Adrenal gland (tissue), 12 donors: ENCODE results near the gene HOXC5. TPM values are rescaled to one million over a fixed set of nuclear protein-coding genes. Genes with fewer than 3 reads are reported as not detected.
A peak's percentile ranks its signal among the peaks of the same experiment; 100 is the strongest.

Experiments used
- DNase-seq, 7 donors: peaks; one replicate each; pipeline ENCODE4 v3.0.0-alpha.2; 2019 to 2020
- H3K27ac ChIP-seq, 5 donors: fragments of 200-600 bp; sonication (generic) in 4 of 5; 1 replicate in 3 of 5; 2 replicates in 2 of 5; pipeline versions ENCODE4 v1.5.1 to v1.8.0; 2016 to 2020; ENCODE audit warnings: mild to moderate bottlenecking in 1 of 5
- H3K27me3 ChIP-seq: fragments of 200-600 bp; 2 replicates; pipeline ENCODE4 v1.8.0; 2021
- H3K36me3 ChIP-seq, 2 donors: fragments of 200-600 bp; replicated peaks in 1 of 2; 1 replicate in 1 of 2; 2 replicates in 1 of 2; pipeline versions ENCODE4 v1.5.1 to v1.8.0; 2018 to 2022
- H3K4me1 ChIP-seq, 2 donors: fragments of 200-600 bp; replicated peaks in 1 of 2; 1 replicate in 1 of 2; 2 replicates in 1 of 2; pipeline versions ENCODE4 v1.5.1 to v1.8.0; 2018 to 2021
- H3K4me3 ChIP-seq, 4 donors: fragments of 200-600 bp; sonication (generic) in 3 of 4; one replicate each; pipeline ENCODE4 v1.5.1; 2016 to 2018
- H3K9me3 ChIP-seq, 3 donors: fragments of 200-600 bp; sonication (generic) in 1 of 3; replicated peaks in 1 of 3; 1 replicate in 2 of 3; 2 replicates in 1 of 3; pipeline versions ENCODE4 v1.5.1 to v1.8.0; 2016 to 2021
- POLR2A ChIP-seq, 2 donors: fragments of 450-650 bp; IDR thresholded peaks; one replicate each; pipeline ENCODE4 v1.6.1; 2017; ENCODE audit warnings: antibody characterized with exemption in 2 of 2, mild to moderate bottlenecking in 2 of 2, moderate library complexity in 1 of 2
- WGBS, 4 donors: extraction: QIAGEN DNeasy Blood & Tissue Kit in 2 of 4; methylation state at CpG; one replicate each; pipeline versions ENCODE4 v1.1.5 to v1.1.7; 2013 to 2017; 5-methylcytosine and 5-hydroxymethylcytosine counted together
- intact Hi-C, 2 donors: fragments of 100-400 bp; cut with DNase I; formaldehyde crosslinking; loops; one replicate each; pipeline versions ENCODE4 v1.14.1 to v1.15.0; 2022 to 2023
- polyA plus RNA-seq, 3 donors: library from polyadenylated mRNA; stranded (reverse); fragments of 200-250 nt in 2 of 3; fragments of 350-450 nt in 1 of 3; fragmentation: Illumina TruSeq in 1 of 3; extraction: RNeasy Lipid Tissue Mini Kit (QIAGEN cat#74804) in 1 of 3; gene quantifications; one replicate each; pipeline ENCODE4 v1.2.3, GENCODE V29; 2013 to 2014
- total RNA-seq, 9 donors: library from RNA; depleted of rRNA in 4 of 9; stranded (reverse); fragments of >200 nt in 4 of 9; fragments of 120-200 nt in 1 of 9; fragmentation: NEBNext Ultra II Directional in 1 of 9; extraction: Animal tissue kit (Norgen Biotek cat#: 25700) in 1 of 9; gene quantifications; one replicate each; pipeline versions ENCODE4 v1.1.0 to v1.2.4, GENCODE V29; 2013 to 2023
- TF ChIP-seq, protein P1 (sequence below), 6 experiments: fragments of 450-650 bp in 4 of 6; fragments of 200-600 bp in 2 of 6; sonication (generic) in 1 of 6; IDR thresholded peaks; 1 replicate in 5 of 6; 2 replicates in 1 of 6; pipeline versions ENCODE4 v1.5.1 to v1.8.0; 2016 to 2021; ENCODE audit warnings: antibody characterized with exemption in 6 of 6, mild to moderate bottlenecking in 2 of 6, moderate library complexity in 1 of 6
- donor health status: healthy with polysubstance abuse.
- donor health status: Bipolar disorder and iron deficiency.
- donor health status: DM: yes; HTN: yes; CAD: no.
- donor health status: DM: no; HTN: no; CAD: no.
- donor health status: DM: no; HTN: no; CAD: no.
- donor health status: DM: yes; HTN: yes; CAD: no.

Gene HOXC5
- total and polyA plus RNA-seq, 12 donors, result 0.36 to 1.9 (median 0.77) TPM

DNA sequence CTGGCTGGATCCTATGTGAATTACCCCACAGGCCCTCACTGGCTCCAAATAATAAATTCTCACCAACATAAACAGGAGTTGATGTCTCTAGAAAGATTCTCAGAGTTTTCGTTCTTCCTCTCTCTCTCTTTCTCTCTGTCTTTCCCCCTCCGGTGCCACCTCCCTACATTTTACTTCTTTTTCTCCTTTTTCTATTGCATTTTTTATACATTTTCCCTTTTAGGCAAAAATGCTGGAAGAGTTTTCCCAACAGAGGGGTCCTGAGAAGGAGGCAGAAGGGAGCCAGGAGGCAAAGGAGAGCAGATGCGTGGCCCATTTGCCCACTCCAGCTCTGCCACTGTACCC, 5.4 kb upstream of the HOXC5 start:
- Histone ChIP-seq H3K36me3 (no peaks in the 10 kb centered on the region), H3K4me1 (peaks cover 6 to 40% of the 10 kb centered on the region in 2 donors), H3K27ac (peak overlapping the region in 3 of 5 donors; percentile 52 to 95 (median 83)), H3K27me3 (no peaks in the 10 kb centered on the region), H3K4me3 (peak overlapping the region in 1 of 4 donors; percentile 1), H3K9me3 (no peaks in the 10 kb centered on the region)
- WGBS, 4 donors, result 58 to 73% (median 64%) methylated on average over 3 of the region's 3 CpGs
- intact Hi-C loops, result no loop called here
- no peak for DNase-seq
- TF ChIP-seq, protein P1, sequence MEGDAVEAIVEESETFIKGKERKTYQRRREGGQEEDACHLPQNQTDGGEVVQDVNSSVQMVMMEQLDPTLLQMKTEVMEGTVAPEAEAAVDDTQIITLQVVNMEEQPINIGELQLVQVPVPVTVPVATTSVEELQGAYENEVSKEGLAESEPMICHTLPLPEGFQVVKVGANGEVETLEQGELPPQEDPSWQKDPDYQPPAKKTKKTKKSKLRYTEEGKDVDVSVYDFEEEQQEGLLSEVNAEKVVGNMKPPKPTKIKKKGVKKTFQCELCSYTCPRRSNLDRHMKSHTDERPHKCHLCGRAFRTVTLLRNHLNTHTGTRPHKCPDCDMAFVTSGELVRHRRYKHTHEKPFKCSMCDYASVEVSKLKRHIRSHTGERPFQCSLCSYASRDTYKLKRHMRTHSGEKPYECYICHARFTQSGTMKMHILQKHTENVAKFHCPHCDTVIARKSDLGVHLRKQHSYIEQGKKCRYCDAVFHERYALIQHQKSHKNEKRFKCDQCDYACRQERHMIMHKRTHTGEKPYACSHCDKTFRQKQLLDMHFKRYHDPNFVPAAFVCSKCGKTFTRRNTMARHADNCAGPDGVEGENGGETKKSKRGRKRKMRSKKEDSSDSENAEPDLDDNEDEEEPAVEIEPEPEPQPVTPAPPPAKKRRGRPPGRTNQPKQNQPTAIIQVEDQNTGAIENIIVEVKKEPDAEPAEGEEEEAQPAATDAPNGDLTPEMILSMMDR (IDR thresholded peaks at IDR 0.05), result no peak
- no peak for TF ChIP-seq POLR2A (IDR thresholded peaks at IDR 0.05)

DNA sequence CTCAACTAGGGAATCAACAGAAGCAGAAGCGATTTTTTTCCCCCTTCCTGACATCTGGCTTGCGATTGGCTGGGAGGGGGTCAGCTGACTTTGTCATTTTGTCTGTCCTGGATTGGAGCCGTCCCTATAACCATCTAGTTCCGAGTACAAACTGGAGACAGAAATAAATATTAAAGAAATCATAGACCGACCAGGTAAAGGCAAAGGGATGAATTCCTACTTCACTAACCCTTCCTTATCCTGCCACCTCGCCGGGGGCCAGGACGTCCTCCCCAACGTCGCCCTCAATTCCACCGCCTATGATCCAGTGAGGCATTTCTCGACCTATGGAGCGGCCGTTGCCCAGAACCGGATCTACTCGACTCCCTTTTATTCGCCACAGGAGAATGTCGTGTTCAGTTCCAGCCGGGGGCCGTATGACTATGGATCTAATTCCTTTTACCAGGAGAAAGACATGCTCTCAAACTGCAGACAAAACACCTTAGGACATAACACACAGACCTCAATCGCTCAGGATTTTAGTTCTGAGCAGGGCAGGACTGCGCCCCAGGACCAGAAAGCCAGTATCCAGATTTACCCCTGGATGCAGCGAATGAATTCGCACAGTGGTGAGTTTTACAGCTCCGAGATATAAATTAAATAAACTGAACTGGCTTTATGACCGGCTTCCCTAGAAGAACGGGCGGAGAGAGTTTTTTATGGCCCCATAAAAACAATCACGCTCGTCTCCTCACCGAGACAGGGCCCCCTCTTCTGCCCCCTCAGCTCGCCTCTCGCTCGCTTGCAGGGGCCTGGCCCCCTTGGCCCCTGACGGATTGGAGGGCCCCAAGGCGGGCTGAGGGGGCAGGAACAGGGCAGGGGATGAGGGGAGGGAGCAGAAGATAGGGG, 4.3 kb upstream of the HOXC5 start, which contains the start of gene HOXC6:
TSS of gene HOXC6 (plus strand) at position 127 of the 888 bp plus-strand sequence. CDS start at position 209, 82 bp downstream.
- DNase-seq, result peak in 6 of 7 donors; percentile 47 to 86 (median 58)
- 1 to 5% (median 3%) methylated on average over 26 to 36 of the region's 36 CpGs for WGBS, 4 donors
- Histone ChIP-seq H3K36me3 (no peaks in the 10 kb centered on the region), H3K27me3 (no peaks in the 10 kb centered on the region), H3K27ac (peak within 1 kb of the TSS in 4 of 5 donors; percentile 51 to 95 (median 68)), H3K4me1 (peaks cover 6 to 47% of the 10 kb centered on the region in 2 donors), H3K4me3 (peak within 1 kb of the TSS in 3 of 4 donors; percentile 4 to 58 (median 54)), H3K9me3 (no peaks in the 10 kb centered on the region)
- intact Hi-C loops, result no loop called here
- peak in 1 of 2 donors; percentile 25 for TF ChIP-seq POLR2A (IDR thresholded peaks at IDR 0.05)
- TF ChIP-seq, protein P1 (IDR thresholded peaks at IDR 0.05), result no peak

DNA sequence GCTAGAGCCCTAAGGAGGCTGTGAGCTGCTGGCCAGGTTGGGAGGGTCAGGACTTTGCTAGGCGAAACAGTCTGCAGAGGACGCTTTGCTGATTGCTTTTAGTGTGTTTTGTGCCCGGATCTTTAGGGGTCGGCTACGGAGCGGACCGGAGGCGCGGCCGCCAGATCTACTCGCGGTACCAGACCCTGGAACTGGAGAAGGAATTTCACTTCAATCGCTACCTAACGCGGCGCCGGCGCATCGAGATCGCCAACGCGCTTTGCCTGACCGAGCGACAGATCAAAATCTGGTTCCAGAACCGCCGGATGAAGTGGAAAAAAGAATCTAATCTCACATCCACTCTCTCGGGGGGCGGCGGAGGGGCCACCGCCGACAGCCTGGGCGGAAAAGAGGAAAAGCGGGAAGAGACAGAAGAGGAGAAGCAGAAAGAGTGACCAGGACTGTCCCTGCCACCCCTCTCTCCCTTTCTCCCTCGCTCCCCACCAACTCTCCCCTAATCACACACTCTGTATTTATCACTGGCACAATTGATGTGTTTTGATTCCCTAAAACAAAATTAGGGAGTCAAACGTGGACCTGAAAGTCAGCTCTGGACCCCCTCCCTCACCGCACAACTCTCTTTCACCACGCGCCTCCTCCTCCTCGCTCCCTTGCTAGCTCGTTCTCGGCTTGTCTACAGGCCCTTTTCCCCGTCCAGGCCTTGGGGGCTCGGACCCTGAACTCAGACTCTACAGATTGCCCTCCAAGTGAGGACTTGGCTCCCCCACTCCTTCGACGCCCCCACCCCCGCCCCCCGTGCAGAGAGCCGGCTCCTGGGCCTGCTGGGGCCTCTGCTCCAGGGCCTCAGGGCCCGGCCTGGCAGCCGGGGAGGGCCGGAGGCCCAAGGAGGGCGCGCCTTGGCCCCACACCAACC, 3.1 kb upstream of the HOXC5 start:
- 23 to 36% (median 24%) methylated on average over 37 to 53 of the region's 53 CpGs for WGBS, 4 donors
- Histone ChIP-seq H3K4me1 (peaks cover 13 to 58% of the 10 kb centered on the region in 2 donors), H3K27ac (peak overlapping the region in 4 of 5 donors; percentile 77 to 95 (median 86)), H3K4me3 (peak overlapping the region in 2 of 4 donors; percentile 7 to 58), H3K9me3 (no peaks in the 10 kb centered on the region), H3K27me3 (no peaks in the 10 kb centered on the region), H3K36me3 (no peaks in the 10 kb centered on the region)
- TF ChIP-seq, protein P1 (IDR thresholded peaks at IDR 0.05), result no peak
- no peak for TF ChIP-seq POLR2A (IDR thresholded peaks at IDR 0.05)
- intact Hi-C loops, result loop anchor here (5.0 to 10.0 kb wide), 2 partner anchors 105 to 163 kb away; no protein-coding TSS in a partner anchor
- DNase-seq, result peak in 1 of 7 donors; percentile 65
